NOMO-1 (cell line): ENCODE data around the gene RANBP17.

ENCODE experiments used
- DNase-seq, 2 experiments: peaks; one replicate each; lab custom pipeline; 2025; ENCODE audit not compliant: unreplicated experiment in 2 of 2; lab: John Stamatoyannopoulos, UW

The RANBP17 gene

GRCh38 chr5:171342362-171343111 lies 480.7 kb downstream of the RANBP17 start:
- DNase-seq: peak; percentile 51 to 55

- DNase-seq: no peak
These were observed 483.3 kb downstream of the RANBP17 start for GRCh38 chr5:171344936-171345608.
